GM13977 (cell line): Measurements from ENCODE around the gene VGLL4.

ENCODE experiments used
- DNase-seq: peaks from one replicate; pipeline ENCODE4 v3.0.0; 2012; ENCODE audit warnings: low spot score
- CTCF ChIP-seq: IDR thresholded peaks from 2 replicates; pipeline ENCODE4 v1.5.1; 2012; ENCODE audit warnings: mild to moderate bottlenecking, control low read depth; ENCODE audit not compliant: insufficient read depth; ENCODE audit errors: extremely low read depth, missing control alignments
- in situ Hi-C: fragments of 300-500 bp; cut with MboI; formaldehyde crosslinking; loops from one replicate; pipeline ENCODE4 v1.12.0; 2022; ENCODE audit warnings: low sequenced_read_pairs, low pct_unique_long_range_greater_than_20kb, mixed read lengths, inconsistent platforms; ENCODE audit not compliant: unreplicated experiment

VGLL4 gene

GRCh38 chr3:11616551-11616950 is 27.2 kb downstream of the VGLL4 start:
- no peak for TF ChIP-seq CTCF
- in situ Hi-C loops, result no loop called here
- DNase-seq, result no peak

GRCh38 chr3:11613851-11614487 is 29.7 kb downstream of the VGLL4 start:
- in situ Hi-C loops, result no loop called here
- TF ChIP-seq CTCF, result no peak
- DNase-seq, result no peak

GRCh38 chr3:11613319-11613718 is 30.4 kb downstream of the VGLL4 start:
- in situ Hi-C loops, result no loop called here
- TF ChIP-seq CTCF, result no peak
- no peak for DNase-seq

- in situ Hi-C loops, result no loop called here
Observed at GRCh38 chr3:11612515-11613188, 31.1 kb downstream of the VGLL4 start.

GRCh38 chr3:11611341-11611799 is 32.3 kb downstream of the VGLL4 start:
- DNase-seq, result no peak
- no peak for TF ChIP-seq CTCF
- in situ Hi-C loops, result no loop called here

More at GRCh38 chr3:11612515-11613188, 31.1 kb downstream of the VGLL4 start:
- DNase-seq, result no peak
- TF ChIP-seq CTCF, result no peak

GRCh38 chr3:11610700-11611275 is 32.9 kb downstream of the VGLL4 start:
- no peak for DNase-seq
- TF ChIP-seq CTCF, result no peak
- in situ Hi-C loops, result no loop called here
